AG10803 (cell line): Measurements from ENCODE around the gene IFNE.
"Not testable (repeated sequence)": the region's sequence is repeated elsewhere in the genome, so short reads cannot be mapped to it uniquely, and the experiment has no call there.

Experiments
- DNase-seq: peaks from one replicate; pipeline ENCODE4 v3.0.0; 2010; ENCODE audit warnings: low read depth
- H3K4me3 ChIP-seq: 2 replicates; pipeline ENCODE4 v1.5.1; 2011; ENCODE audit warnings: mild to moderate bottlenecking, low read length, control low read depth
- CTCF ChIP-seq: conservative IDR thresholded peaks from 2 replicates; pipeline ENCODE4 v1.5.1; 2011; ENCODE audit warnings: mild to moderate bottlenecking, low read length, control low read depth, inconsistent platforms

The IFNE gene

GRCh38 chr9:21465138-21465537 lies 17.0 kb downstream of the IFNE start:
- no peak for DNase-seq

GRCh38 chr9:21461377-21461776 lies 20.7 kb downstream of the IFNE start:
- DNase-seq = no peak
- TF ChIP-seq CTCF = no peak
- H3K4me3 ChIP-seq = no peak overlapping the region

More at GRCh38 chr9:21465138-21465537, 17.0 kb downstream of the IFNE start:
- no peak for TF ChIP-seq CTCF
- no peak overlapping the region for H3K4me3 ChIP-seq

GRCh38 chr9:21455320-21455719 lies 26.8 kb downstream of the IFNE start:
- peak; percentile 49 for DNase-seq

GRCh38 chr9:21454149-21454548 lies 28.0 kb downstream of the IFNE start:
- DNase-seq = peak; percentile 66

More at GRCh38 chr9:21455320-21455719, 26.8 kb downstream of the IFNE start:
- peak; percentile 75 for TF ChIP-seq CTCF
- no peak overlapping the region for H3K4me3 ChIP-seq

GRCh38 chr9:21452681-21453080 lies 29.4 kb downstream of the IFNE start:
- no peak overlapping the region for H3K4me3 ChIP-seq
- no peak for TF ChIP-seq CTCF
- DNase-seq = peak; percentile 41

More at GRCh38 chr9:21454149-21454548, 28.0 kb downstream of the IFNE start:
- H3K4me3 ChIP-seq = no peak overlapping the region
- no peak for TF ChIP-seq CTCF

GRCh38 chr9:21450733-21451394 lies 31.2 kb downstream of the IFNE start:
- H3K4me3 ChIP-seq = no peak overlapping the region
- peak; percentile 73 for DNase-seq
- TF ChIP-seq CTCF = no peak

- H3K4me3 ChIP-seq, DNase-seq: not testable (repeated sequence)
Observed at GRCh38 chr9:21449312-21449711, 32.8 kb downstream of the IFNE start.
